B cell (primary cell): Measurements from ENCODE around the gene TNFRSF6B.

ENCODE experiments used
- EZH2 ChIP-seq: IDR thresholded peaks from 2 replicates; pipeline ENCODE4 v1.6.1; 2012; ENCODE audit warnings: borderline replicate concordance, low read depth, mild to moderate bottlenecking, moderate library complexity, low read length; ENCODE audit not compliant: insufficient read depth, poor library complexity, severe bottlenecking
- TF ChIP-seq, protein P1 (sequence below): fragments of 200-600 bp; IDR thresholded peaks from one replicate; pipeline ENCODE4 v1.8.0; 2022; ENCODE audit warnings: antibody characterized with exemption, mild to moderate bottlenecking

DNA sequence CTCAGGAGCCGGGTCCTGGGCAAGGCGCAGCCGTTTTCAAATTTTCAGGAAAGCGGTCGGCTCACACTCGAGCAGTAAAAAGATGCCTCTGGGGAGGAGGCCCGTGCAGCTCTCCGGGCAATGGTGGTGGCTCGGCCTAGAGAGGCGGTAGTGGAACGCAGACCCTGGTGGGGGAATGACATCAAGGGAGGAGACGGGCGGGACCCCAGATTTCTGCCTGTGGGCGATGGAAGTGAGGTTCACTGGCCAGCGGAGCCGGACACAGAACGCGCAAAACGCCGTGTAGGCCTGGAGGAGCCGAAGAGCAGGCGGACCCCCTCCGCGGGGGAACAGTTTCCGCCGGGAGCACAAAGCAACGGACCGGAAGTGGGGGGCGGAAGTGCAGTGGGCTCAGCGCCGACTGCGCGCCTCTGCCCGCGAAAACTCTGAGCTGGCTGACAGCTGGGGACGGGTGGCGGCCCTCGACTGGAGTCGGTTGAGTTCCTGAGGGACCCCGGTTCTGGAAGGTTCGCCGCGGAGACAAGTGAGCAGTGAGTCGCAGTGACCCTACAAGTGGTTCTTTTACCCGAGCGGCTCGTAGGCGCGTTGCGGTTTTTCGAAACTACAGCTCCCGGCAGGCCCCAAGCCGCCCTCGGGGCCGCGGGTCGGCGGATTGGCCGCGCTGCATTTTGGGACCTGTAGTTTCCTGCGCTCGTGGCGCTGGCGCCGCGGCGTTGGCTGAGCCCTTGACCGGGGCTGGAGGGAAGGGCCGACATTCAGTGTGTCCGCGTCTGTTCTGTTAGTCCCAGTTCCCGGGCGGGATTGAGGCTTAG, 38.3 kb upstream of the TNFRSF6B start, which contains the start of gene RTEL1:
- TF ChIP-seq, protein P1, sequence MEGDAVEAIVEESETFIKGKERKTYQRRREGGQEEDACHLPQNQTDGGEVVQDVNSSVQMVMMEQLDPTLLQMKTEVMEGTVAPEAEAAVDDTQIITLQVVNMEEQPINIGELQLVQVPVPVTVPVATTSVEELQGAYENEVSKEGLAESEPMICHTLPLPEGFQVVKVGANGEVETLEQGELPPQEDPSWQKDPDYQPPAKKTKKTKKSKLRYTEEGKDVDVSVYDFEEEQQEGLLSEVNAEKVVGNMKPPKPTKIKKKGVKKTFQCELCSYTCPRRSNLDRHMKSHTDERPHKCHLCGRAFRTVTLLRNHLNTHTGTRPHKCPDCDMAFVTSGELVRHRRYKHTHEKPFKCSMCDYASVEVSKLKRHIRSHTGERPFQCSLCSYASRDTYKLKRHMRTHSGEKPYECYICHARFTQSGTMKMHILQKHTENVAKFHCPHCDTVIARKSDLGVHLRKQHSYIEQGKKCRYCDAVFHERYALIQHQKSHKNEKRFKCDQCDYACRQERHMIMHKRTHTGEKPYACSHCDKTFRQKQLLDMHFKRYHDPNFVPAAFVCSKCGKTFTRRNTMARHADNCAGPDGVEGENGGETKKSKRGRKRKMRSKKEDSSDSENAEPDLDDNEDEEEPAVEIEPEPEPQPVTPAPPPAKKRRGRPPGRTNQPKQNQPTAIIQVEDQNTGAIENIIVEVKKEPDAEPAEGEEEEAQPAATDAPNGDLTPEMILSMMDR, result no peak
- no peak for TF ChIP-seq EZH2
